Skeletal muscle tissue (tissue), 4 donors: ENCODE data around the gene TUBB3. TPM values are rescaled to one million over a fixed set of nuclear protein-coding genes. Genes with fewer than 3 reads are reported as not detected.
"Not testable (repeated sequence)": the region's sequence is repeated elsewhere in the genome, so short reads cannot be mapped to it uniquely, and the experiment has no call there.

Source experiments
- H3K27ac ChIP-seq: one replicate; pipeline ENCODE4 v1.7.0; 2013; ENCODE audit warnings: mild to moderate bottlenecking, low read depth, low read length, inconsistent platforms
- H3K27me3 ChIP-seq, 3 donors: one replicate each; pipeline ENCODE4 v1.7.0; 2013; ENCODE audit warnings: low read length in 3 of 3; ENCODE audit not compliant: control insufficient read depth in 3 of 3, insufficient read depth in 3 of 3
- H3K36me3 ChIP-seq, 3 donors: one replicate each; pipeline ENCODE4 v1.7.0; 2013; ENCODE audit warnings: low read length in 3 of 3; ENCODE audit not compliant: control insufficient read depth in 3 of 3, insufficient read depth in 3 of 3
- H3K4me1 ChIP-seq, 3 donors: one replicate each; pipeline ENCODE4 v1.7.0; 2013; ENCODE audit warnings: low read length in 3 of 3, mild to moderate bottlenecking in 3 of 3; ENCODE audit not compliant: control insufficient read depth in 3 of 3, insufficient read depth in 3 of 3
- H3K4me3 ChIP-seq, 3 donors: one replicate each; pipeline ENCODE4 v1.7.0; 2013; ENCODE audit warnings: low read length in 3 of 3
- H3K9ac ChIP-seq, 3 donors: one replicate each; pipeline ENCODE4 v1.7.0; 2013; ENCODE audit warnings: low read length in 3 of 3, mild to moderate bottlenecking in 3 of 3, moderate library complexity in 2 of 3, low read depth in 1 of 3
- H3K9me3 ChIP-seq, 3 donors: one replicate each; pipeline ENCODE4 v1.7.0; 2013; ENCODE audit warnings: low read length in 3 of 3; ENCODE audit not compliant: control insufficient read depth in 3 of 3
- total RNA-seq: library from RNA; depleted of rRNA; stranded (reverse); fragments of >200 nt; gene quantifications from one replicate; pipeline ENCODE4 v1.2.3, GENCODE V29; 2014
- donor health status: Osteomylitis.

Gene TUBB3
- total RNA-seq = 18.3 TPM

DNA sequence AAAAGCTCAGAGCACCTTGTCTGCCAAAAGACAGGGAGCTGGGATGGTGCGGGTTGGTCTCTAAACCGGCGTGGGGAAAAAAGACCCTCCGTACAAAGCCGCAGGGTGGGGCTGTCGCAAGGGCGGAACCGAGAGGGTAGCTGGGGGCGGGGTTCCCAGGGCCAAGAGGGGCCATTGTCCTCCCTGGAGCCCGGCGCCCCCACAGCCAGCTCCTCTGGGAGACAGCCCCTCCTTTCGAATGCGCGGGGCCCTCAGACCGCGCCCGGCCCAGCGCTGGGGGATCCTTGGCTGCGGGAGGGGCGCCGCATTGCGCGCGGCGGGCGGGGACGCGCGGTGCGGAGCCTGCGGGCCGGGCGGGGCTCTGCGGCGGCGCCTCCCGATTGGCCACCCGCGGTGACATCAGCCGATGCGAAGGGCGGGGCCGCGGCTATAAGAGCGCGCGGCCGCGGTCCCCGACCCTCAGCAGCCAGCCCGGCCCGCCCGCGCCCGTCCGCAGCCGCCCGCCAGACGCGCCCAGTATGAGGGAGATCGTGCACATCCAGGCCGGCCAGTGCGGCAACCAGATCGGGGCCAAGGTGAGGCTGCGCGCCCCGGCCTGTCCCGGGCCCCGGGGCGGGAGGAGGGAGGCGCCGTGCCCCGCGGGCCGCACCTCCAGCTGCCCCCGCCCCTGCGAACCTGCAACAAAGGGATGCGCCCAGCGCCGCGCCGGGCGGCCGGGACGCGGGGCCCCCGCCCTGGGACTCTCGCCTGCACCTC is at the start of gene TUBB3:
TUBB3 (plus strand) TSS at position 459 of the 756 bp plus-strand sequence; CDS start at position 519, 60 bp downstream.
- Histone ChIP-seq H3K27ac (peak within 1 kb of the TSS; percentile 90), H3K36me3 (no peaks in the 10 kb centered on the region), H3K27me3 (peaks cover 14 to 68% (median 61%) of the 10 kb centered on the region in 3 donors), H3K9me3 (no peaks in the 10 kb centered on the region), H3K4me3 (peak within 1 kb of the TSS; percentile 58 to 71 (median 62)), H3K9ac (peak within 1 kb of the TSS; percentile 8 to 73 (median 70)), H3K4me1 (peaks cover 22 to 45% (median 23%) of the 10 kb centered on the region in 3 donors)

- Histone ChIP-seq H3K27me3 (no peaks in the 10 kb centered on the region), H3K27ac (peak overlapping the region; percentile 99), H3K9me3 (no peaks in the 10 kb centered on the region), H3K4me1 (peaks cover 4 to 18% (median 10%) of the 10 kb centered on the region in 3 donors), H3K9ac (peak overlapping the region in 2 of 3 donors; percentile 64 to 96), H3K36me3 (peaks cover 4 to 9% (median 9%) of the 10 kb centered on the region in 3 donors), H3K4me3 (peak overlapping the region; percentile 59 to 89 (median 85))
Observed at GRCh38 chr16:89873972-89874689, 49.0 kb upstream of the TUBB3 start.

GRCh38 chr16:89879123-89879522 is 44.0 kb upstream of the TUBB3 start:
- not testable (repeated sequence) for H3K4me1 ChIP-seq, H3K9me3 ChIP-seq, H3K9ac ChIP-seq, H3K27me3 ChIP-seq, H3K4me3 ChIP-seq, H3K27ac ChIP-seq
- peaks cover 32 to 36% (median 34%) of the 10 kb centered on the region in 3 donors for H3K36me3 ChIP-seq

- Histone ChIP-seq H3K36me3 (peaks cover 39 to 46% (median 44%) of the 10 kb centered on the region in 3 donors), H3K4me3 (no peak overlapping the region), H3K27me3 (no peaks in the 10 kb centered on the region), H3K4me1 (no peaks in the 10 kb centered on the region), H3K27ac (no peak overlapping the region), H3K9me3 (no peaks in the 10 kb centered on the region), H3K9ac (no peak overlapping the region)
Observed at GRCh38 chr16:89880477-89881367, 42.4 kb upstream of the TUBB3 start.

DNA sequence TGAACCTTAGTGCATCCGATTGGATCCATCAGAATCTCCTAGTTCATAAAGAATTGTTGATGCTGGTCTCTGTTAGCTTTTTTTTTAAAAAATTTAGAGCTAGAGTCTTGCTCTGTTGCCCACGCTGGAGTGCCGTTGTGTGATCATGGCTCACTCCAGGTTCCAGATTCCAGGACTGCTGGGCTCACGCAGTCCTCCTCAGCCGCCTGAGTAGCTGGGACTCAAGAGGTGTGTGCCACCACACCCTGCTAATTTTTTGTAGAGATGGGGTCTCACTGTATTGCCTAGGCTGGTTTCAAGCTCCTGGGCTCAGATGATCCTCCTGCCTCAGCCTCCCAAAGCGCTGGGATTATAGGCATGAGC is 41.8 kb upstream of the TUBB3 start:
- no peaks in the 10 kb centered on the region for H3K4me1 ChIP-seq
- H3K9me3 ChIP-seq = no peaks in the 10 kb centered on the region
- no peak overlapping the region for H3K9ac ChIP-seq
- no peak overlapping the region for H3K27ac ChIP-seq
- H3K4me3 ChIP-seq = no peak overlapping the region
- no peaks in the 10 kb centered on the region for H3K27me3 ChIP-seq
- peaks cover 41 to 47% (median 46%) of the 10 kb centered on the region in 3 donors for H3K36me3 ChIP-seq

DNA sequence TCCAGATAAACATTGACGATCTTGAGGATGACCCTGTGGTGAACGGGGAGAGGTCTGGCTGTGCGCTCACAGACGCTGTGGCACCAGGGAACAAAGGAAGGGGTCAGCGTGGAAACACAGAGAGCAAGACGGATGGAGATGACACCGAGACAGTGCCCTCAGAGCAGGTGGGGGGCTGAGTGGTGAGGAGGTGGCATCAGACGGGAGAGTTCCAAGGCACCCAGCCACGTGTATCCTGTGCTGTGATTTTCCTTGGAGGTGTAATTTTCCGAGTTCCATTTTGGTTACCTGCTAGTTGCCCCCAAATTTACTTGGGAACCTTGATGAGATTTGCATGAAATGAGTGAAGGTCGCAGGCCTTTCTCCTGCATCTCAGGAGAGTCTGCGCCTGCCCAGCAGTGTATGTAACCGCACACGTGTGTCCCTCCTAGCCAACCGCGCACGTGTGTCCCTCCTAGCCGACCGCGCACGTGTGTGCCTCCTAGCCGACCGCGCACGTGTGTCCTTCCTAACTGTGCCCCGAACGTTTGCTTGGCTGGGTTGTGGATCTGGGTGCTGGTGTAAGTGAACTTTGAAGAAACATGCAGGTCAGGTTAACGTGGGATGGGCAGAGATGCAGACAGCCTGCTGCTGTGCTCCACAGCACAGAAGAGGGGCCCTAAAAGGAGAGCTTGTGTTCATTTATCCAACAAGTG is 39.6 kb upstream of the TUBB3 start:
- no peak overlapping the region for H3K27ac ChIP-seq
- no peak overlapping the region for H3K9ac ChIP-seq
- no peak overlapping the region for H3K4me3 ChIP-seq
- H3K27me3 ChIP-seq = no peaks in the 10 kb centered on the region
- no peaks in the 10 kb centered on the region for H3K9me3 ChIP-seq
- H3K36me3 ChIP-seq = peaks cover 51 to 60% (median 57%) of the 10 kb centered on the region in 3 donors
- no peaks in the 10 kb centered on the region for H3K4me1 ChIP-seq

GRCh38 chr16:89884041-89884421 is 39.1 kb upstream of the TUBB3 start:
- no peak overlapping the region for H3K9ac ChIP-seq
- peaks cover 48 to 57% (median 52%) of the 10 kb centered on the region in 3 donors for H3K36me3 ChIP-seq
- H3K4me3 ChIP-seq = no peak overlapping the region
- H3K27ac ChIP-seq = no peak overlapping the region
- no peaks in the 10 kb centered on the region for H3K4me1 ChIP-seq
- no peaks in the 10 kb centered on the region for H3K9me3 ChIP-seq
- no peaks in the 10 kb centered on the region for H3K27me3 ChIP-seq

- no peaks in the 10 kb centered on the region for H3K27me3 ChIP-seq
- H3K27ac ChIP-seq = no peak overlapping the region
- no peak overlapping the region for H3K4me3 ChIP-seq
- peaks cover 52 to 65% (median 55%) of the 10 kb centered on the region in 3 donors for H3K36me3 ChIP-seq
- H3K9me3 ChIP-seq = no peaks in the 10 kb centered on the region
- H3K9ac ChIP-seq = no peak overlapping the region
- no peaks in the 10 kb centered on the region for H3K4me1 ChIP-seq
Observed at GRCh38 chr16:89887243-89887642, 35.9 kb upstream of the TUBB3 start.

DNA sequence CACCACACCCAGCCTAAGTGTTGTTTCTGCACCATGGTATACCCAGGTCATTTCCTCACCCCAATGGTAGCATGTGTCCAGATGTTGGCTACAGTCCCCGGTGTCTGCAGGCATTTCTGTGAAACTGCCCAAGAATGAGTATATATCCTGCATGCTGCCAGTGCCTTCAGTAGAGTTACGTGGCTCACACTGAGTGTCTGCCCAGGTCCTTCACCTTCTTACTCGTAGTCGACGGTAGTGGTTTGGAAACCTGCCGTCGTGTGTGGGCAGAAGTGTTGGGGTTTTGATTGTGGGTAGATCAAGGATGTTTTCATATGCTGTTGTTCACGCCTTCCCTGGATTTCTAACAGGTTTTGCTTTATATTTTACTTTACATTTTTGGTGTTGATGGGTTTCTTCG is 32.9 kb upstream of the TUBB3 start:
- no peak overlapping the region for H3K27ac ChIP-seq
- H3K9me3 ChIP-seq = no peaks in the 10 kb centered on the region
- no peak overlapping the region for H3K9ac ChIP-seq
- peaks cover 53 to 61% (median 54%) of the 10 kb centered on the region in 3 donors for H3K36me3 ChIP-seq
- H3K4me1 ChIP-seq = no peaks in the 10 kb centered on the region
- no peak overlapping the region for H3K4me3 ChIP-seq
- no peaks in the 10 kb centered on the region for H3K27me3 ChIP-seq
